SK-N-SH treated with all-trans-retinoic acid at 6 μM for 48 hours (cell line): ENCODE measurements around the gene KCNN4.

Source experiments
- ATAC-seq: fragments of 200-7000 bp; cut with Tn5 transposase; 3 replicates; pipeline ENCODE4 v1.9.1; 2020; ENCODE audit warnings: mild to moderate bottlenecking, moderate library complexity
- ARNTL ChIP-seq: fragments of 450-650 bp; formaldehyde crosslinking; IDR thresholded peaks from 2 replicates; pipeline ENCODE4 v1.5.0; 2020; ENCODE audit warnings: low read depth, mild to moderate bottlenecking, moderate library complexity, borderline replicate concordance
- BACH2 ChIP-seq: fragments of 250-450 bp; sonication (Bioruptor Pico); IDR thresholded peaks from 2 replicates; pipeline ENCODE4 v1.9.0; 2021; ENCODE audit warnings: mild to moderate bottlenecking, borderline replicate concordance
- CSDC2 ChIP-seq: fragments of 250-450 bp; sonication (Bioruptor Pico); IDR thresholded peaks from 2 replicates; pipeline ENCODE4 v1.5.0; 2020; ENCODE audit warnings: mild to moderate bottlenecking, moderate library complexity
- ESRRG ChIP-seq: fragments of 250-450 bp; sonication (Bioruptor Pico); IDR thresholded peaks from 2 replicates; pipeline ENCODE4 v1.6.1; 2021; ENCODE audit warnings: mild to moderate bottlenecking
- GLIS3 ChIP-seq: fragments of 250-450 bp; sonication (Bioruptor Pico); IDR thresholded peaks from 2 replicates; pipeline ENCODE4 v1.5.0; 2020; ENCODE audit warnings: mild to moderate bottlenecking, moderate library complexity
- ISL1 ChIP-seq: fragments of 250-450 bp; sonication (Bioruptor Pico); IDR thresholded peaks from 2 replicates; pipeline ENCODE4 v2.1.2; 2022; ENCODE audit warnings: mild to moderate bottlenecking, moderate library complexity
- OSR1 ChIP-seq: fragments of 250-450 bp; sonication (Bioruptor Pico); IDR thresholded peaks from 2 replicates; pipeline ENCODE4 v1.8.0; 2022; ENCODE audit warnings: moderate library complexity, mild to moderate bottlenecking, inconsistent platforms
- PATZ1 ChIP-seq: fragments of 250-450 bp; sonication (Bioruptor Pico); IDR thresholded peaks from 2 replicates; pipeline ENCODE4 v1.8.0; 2020; ENCODE audit warnings: mild to moderate bottlenecking, moderate library complexity, borderline replicate concordance
- PPARA ChIP-seq: fragments of 250-450 bp; sonication (Bioruptor Pico); IDR thresholded peaks from 2 replicates; pipeline ENCODE4 v1.5.0; 2020; ENCODE audit warnings: mild to moderate bottlenecking, borderline replicate concordance
- RARB ChIP-seq: fragments of 250-450 bp; sonication (Bioruptor Pico); IDR thresholded peaks from 2 replicates; pipeline ENCODE4 v1.8.0; 2021; ENCODE audit warnings: mild to moderate bottlenecking, moderate library complexity
- TOX ChIP-seq: fragments of 250-450 bp; sonication (Bioruptor Pico); IDR thresholded peaks from 2 replicates; pipeline ENCODE4 v1.8.0; 2021; ENCODE audit warnings: mild to moderate bottlenecking, moderate library complexity, borderline replicate concordance
- ZC3H10 ChIP-seq: fragments of 250-450 bp; sonication (Bioruptor Pico); IDR thresholded peaks from 2 replicates; pipeline ENCODE4 v1.5.1; 2021; ENCODE audit warnings: mild to moderate bottlenecking, moderate library complexity
- ZFP3 ChIP-seq: fragments of 250-450 bp; sonication (Bioruptor Pico); IDR thresholded peaks from 2 replicates; pipeline ENCODE4 v1.5.0; 2020; ENCODE audit warnings: mild to moderate bottlenecking, moderate library complexity
- ZFP30 ChIP-seq: fragments of 450-650 bp; formaldehyde crosslinking; IDR thresholded peaks from 2 replicates; pipeline ENCODE4 v1.5.0; 2022; ENCODE audit warnings: mild to moderate bottlenecking, moderate library complexity
- ZNF565 ChIP-seq: fragments of 450-650 bp; formaldehyde crosslinking; conservative IDR thresholded peaks from 2 replicates; pipeline ENCODE4 v1.5.0; 2020; ENCODE audit warnings: low read depth, mild to moderate bottlenecking, moderate library complexity
- ZNF70 ChIP-seq: fragments of 450-650 bp; formaldehyde crosslinking; IDR thresholded peaks from 2 replicates; pipeline ENCODE4 v1.5.0; 2020; ENCODE audit warnings: mild to moderate bottlenecking, moderate library complexity
- ZNF8 ChIP-seq: fragments of 450-650 bp; formaldehyde crosslinking; IDR thresholded peaks from 2 replicates; pipeline ENCODE4 v1.5.0; 2020; ENCODE audit warnings: mild to moderate bottlenecking, moderate library complexity
- TF ChIP-seq, protein P1 (sequence below): fragments of 250-450 bp; sonication (Bioruptor Pico); IDR thresholded peaks from 2 replicates; pipeline ENCODE4 v1.5.1; 2021; ENCODE audit warnings: mild to moderate bottlenecking, moderate library complexity
- TF ChIP-seq, protein P2 (sequence below): fragments of 250-450 bp; sonication (Bioruptor Pico); IDR thresholded peaks from 2 replicates; pipeline ENCODE4 v1.8.0; 2021; ENCODE audit warnings: low read depth, mild to moderate bottlenecking, moderate library complexity, borderline replicate concordance
- TF ChIP-seq, protein P3 (sequence below): fragments of 250-450 bp; sonication (Bioruptor Pico); IDR thresholded peaks from 2 replicates; pipeline ENCODE4 v1.5.0; 2020; ENCODE audit warnings: mild to moderate bottlenecking, moderate library complexity

Gene KCNN4

GRCh38 chr19:43769256-43769655 is 11.5 kb downstream of the KCNN4 start:
- TF ChIP-seq OSR1 (CRISPR knock-in tag) (no peak), ZNF565 (no peak), ISL1 (CRISPR knock-in tag) (no peak), ZFP30 (no peak), ZNF8 (CRISPR knock-in tag) (no peak), BACH2 (CRISPR knock-in tag) (no peak), PPARA (CRISPR knock-in tag) (no peak), ARNTL (CRISPR knock-in tag) (no peak), ZFP3 (CRISPR knock-in tag) (no peak), ZC3H10 (CRISPR knock-in tag) (no peak), RARB (CRISPR knock-in tag) (no peak), TOX (no peak), ZNF70 (CRISPR knock-in tag) (no peak), PATZ1 (CRISPR knock-in tag) (no peak), ESRRG (CRISPR knock-in tag) (no peak)
- TF ChIP-seq, protein P1, sequence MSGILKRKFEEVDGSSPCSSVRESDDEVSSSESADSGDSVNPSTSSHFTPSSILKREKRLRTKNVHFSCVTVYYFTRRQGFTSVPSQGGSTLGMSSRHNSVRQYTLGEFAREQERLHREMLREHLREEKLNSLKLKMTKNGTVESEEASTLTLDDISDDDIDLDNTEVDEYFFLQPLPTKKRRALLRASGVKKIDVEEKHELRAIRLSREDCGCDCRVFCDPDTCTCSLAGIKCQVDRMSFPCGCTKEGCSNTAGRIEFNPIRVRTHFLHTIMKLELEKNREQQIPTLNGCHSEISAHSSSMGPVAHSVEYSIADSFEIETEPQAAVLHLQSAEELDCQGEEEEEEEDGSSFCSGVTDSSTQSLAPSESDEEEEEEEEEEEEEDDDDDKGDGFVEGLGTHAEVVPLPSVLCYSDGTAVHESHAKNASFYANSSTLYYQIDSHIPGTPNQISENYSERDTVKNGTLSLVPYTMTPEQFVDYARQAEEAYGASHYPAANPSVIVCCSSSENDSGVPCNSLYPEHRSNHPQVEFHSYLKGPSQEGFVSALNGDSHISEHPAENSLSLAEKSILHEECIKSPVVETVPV (CRISPR knock-in tag), result no peak
- TF ChIP-seq, protein P2, sequence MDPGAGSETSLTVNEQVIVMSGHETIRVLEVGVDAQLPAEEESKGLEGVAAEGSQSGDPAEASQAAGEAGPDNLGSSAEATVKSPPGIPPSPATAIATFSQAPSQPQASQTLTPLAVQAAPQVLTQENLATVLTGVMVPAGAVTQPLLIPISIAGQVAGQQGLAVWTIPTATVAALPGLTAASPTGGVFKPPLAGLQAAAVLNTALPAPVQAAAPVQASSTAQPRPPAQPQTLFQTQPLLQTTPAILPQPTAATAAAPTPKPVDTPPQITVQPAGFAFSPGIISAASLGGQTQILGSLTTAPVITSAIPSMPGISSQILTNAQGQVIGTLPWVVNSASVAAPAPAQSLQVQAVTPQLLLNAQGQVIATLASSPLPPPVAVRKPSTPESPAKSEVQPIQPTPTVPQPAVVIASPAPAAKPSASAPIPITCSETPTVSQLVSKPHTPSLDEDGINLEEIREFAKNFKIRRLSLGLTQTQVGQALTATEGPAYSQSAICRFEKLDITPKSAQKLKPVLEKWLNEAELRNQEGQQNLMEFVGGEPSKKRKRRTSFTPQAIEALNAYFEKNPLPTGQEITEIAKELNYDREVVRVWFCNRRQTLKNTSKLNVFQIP, result no peak
- no peak for ATAC-seq

DNA sequence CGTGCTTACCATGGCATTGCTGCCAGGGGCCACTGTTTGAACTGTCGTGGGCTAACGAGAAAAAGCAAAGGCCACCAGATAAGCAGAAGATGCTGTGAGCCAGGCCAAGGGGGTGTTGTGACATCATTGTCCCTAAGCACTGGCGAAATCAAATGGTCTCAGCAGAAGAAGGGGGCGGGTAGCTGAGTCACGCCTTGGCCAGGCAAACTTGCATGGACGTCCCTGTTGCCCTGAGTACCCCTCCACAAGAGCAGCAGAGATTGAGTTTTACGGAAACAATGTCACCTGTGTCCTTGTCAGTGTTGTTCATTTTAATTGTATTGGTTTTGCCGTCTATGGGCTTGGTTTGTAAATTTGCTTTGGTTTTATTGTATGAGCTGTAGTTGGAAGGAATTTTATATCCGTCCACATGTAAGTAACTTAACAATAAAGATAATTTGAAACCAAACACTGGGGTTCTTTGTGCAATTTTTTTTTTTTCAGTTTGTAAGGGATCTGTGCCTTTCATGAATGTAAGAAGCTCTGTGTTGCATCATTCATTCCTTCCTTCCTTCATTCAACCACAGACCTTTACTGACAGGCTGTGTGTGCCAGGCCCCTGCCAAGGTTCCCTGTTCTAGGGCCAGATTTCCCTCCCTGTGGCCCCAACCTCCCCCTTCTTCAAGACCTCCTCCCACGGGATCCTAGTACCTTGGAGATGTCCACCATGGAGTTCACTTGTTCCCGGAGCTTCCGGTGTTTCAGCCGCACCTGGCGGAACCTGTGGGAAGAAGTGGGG is 12.3 kb downstream of the KCNN4 start:
- TF ChIP-seq BACH2 (CRISPR knock-in tag), result no peak
- ATAC-seq, result no peak

DNA sequence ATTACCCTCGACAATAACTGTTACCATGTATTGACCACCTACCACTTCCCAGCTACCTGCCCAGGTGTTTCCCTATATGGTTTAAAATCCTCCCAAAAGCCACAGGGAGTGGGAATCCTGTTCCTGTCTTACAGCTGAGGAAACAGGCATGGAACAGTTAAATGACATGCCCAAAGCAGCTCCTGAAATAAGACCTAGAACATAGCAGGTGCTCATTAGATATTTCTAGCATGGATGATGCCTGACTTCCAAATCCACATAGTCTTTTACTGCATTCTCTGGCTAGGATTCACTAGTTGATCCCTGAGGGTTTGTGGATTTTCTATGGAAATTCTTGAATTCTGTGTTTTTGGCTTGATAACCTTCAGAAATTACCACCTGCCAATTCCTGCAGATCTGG is 13.0 kb downstream of the KCNN4 start:
- TF ChIP-seq ZNF565 (no peak), ZFP30 (no peak), GLIS3 (CRISPR knock-in tag) (no peak)
- ATAC-seq, result no peak

- ATAC-seq, result no peak
- TF ChIP-seq OSR1 (CRISPR knock-in tag) (no peak), ZNF8 (CRISPR knock-in tag) (no peak), PPARA (CRISPR knock-in tag) (no peak), ZNF565 (no peak), CSDC2 (CRISPR knock-in tag) (no peak), RARB (CRISPR knock-in tag) (no peak), ZC3H10 (CRISPR knock-in tag) (no peak)
- TF ChIP-seq, protein P1 (CRISPR knock-in tag), result no peak
- TF ChIP-seq, protein P2, result no peak
- TF ChIP-seq, protein P3, sequence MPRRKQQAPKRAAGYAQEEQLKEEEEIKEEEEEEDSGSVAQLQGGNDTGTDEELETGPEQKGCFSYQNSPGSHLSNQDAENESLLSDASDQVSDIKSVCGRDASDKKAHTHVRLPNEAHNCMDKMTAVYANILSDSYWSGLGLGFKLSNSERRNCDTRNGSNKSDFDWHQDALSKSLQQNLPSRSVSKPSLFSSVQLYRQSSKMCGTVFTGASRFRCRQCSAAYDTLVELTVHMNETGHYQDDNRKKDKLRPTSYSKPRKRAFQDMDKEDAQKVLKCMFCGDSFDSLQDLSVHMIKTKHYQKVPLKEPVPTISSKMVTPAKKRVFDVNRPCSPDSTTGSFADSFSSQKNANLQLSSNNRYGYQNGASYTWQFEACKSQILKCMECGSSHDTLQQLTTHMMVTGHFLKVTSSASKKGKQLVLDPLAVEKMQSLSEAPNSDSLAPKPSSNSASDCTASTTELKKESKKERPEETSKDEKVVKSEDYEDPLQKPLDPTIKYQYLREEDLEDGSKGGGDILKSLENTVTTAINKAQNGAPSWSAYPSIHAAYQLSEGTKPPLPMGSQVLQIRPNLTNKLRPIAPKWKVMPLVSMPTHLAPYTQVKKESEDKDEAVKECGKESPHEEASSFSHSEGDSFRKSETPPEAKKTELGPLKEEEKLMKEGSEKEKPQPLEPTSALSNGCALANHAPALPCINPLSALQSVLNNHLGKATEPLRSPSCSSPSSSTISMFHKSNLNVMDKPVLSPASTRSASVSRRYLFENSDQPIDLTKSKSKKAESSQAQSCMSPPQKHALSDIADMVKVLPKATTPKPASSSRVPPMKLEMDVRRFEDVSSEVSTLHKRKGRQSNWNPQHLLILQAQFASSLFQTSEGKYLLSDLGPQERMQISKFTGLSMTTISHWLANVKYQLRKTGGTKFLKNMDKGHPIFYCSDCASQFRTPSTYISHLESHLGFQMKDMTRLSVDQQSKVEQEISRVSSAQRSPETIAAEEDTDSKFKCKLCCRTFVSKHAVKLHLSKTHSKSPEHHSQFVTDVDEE, result no peak
Observed at GRCh38 chr19:43767316-43767715, 13.5 kb downstream of the KCNN4 start.
